Measurements from ENCODE around the gene CIAO3.

Gene CIAO3

GRCh38 chr16:734208-734980 lies 6.4 kb downstream of the CIAO3 start:
- no peak for DNase-seq

- DNase-seq = no peak
Measured at GRCh38 chr16:733382-734207, 7.2 kb downstream of the CIAO3 start.

- no peak for DNase-seq
Measured at GRCh38 chr16:732936-733335, 7.9 kb downstream of the CIAO3 start.

- DNase-seq = no peak
Measured at GRCh38 chr16:732332-732731, 8.5 kb downstream of the CIAO3 start.

GRCh38 chr16:730666-731509 lies 9.9 kb downstream of the CIAO3 start:
- DNase-seq = no peak

- DNase-seq = no peak
Measured at GRCh38 chr16:729768-730665, 10.8 kb downstream of the CIAO3 start.

GRCh38 chr16:728890-729744 lies 11.7 kb downstream of the CIAO3 start:
- DNase-seq = peak in 1 of 2 experiments; percentile 45

GRCh38 chr16:728131-728889 lies 12.5 kb downstream of the CIAO3 start:
- DNase-seq = peak; percentile 32 to 85

GRCh38 chr16:727291-727977 lies 13.4 kb downstream of the CIAO3 start:
- DNase-seq = no peak

- DNase-seq = peak; percentile 26 to 90
Measured at GRCh38 chr16:726438-727290, 14.1 kb downstream of the CIAO3 start, which contains the start of the genes CCDC78 and HAGHL. CCDC78 (minus strand) TSS chr16:726443; CDS start chr16:726367, 76 bp downstream. HAGHL (plus strand) TSS chr16:727106; CDS start chr16:727510, 404 bp downstream.

GRCh38 chr16:726188-726437 lies 14.7 kb downstream of the CIAO3 start:
- no peak for DNase-seq

- no peak for DNase-seq
Measured at GRCh38 chr16:725463-726187, 15.2 kb downstream of the CIAO3 start.

GRCh38 chr16:725041-725376 lies 15.8 kb downstream of the CIAO3 start:
- DNase-seq = no peak

GRCh38 chr16:724188-725040 lies 16.4 kb downstream of the CIAO3 start:
- no peak for DNase-seq

- DNase-seq = no peak
Measured at GRCh38 chr16:723695-724094, 17.1 kb downstream of the CIAO3 start.

GRCh38 chr16:722835-723633 lies 17.8 kb downstream of the CIAO3 start:
- no peak for DNase-seq

All from NCI-H526 (cell line).